HG02938 (cell line): Measurements from ENCODE around the gene SIMC1.
A peak's percentile ranks its signal among the peaks of the same experiment; 100 is the strongest.

Experiments used
- ATAC-seq: cut with Tn5 transposase; IDR thresholded peaks from one replicate; pipeline ENCODE4 v1.9.1; 2021; ENCODE audit warnings: mild to moderate bottlenecking, moderate library complexity; ENCODE audit not compliant: unreplicated experiment

Gene SIMC1

GRCh38 chr5:176387384-176387925 is 149.2 kb downstream of the SIMC1 start:
- no peak for ATAC-seq

GRCh38 chr5:176388003-176388443 is 149.8 kb downstream of the SIMC1 start:
- no peak for ATAC-seq

- peak; percentile 83 for ATAC-seq
Measured at GRCh38 chr5:176388444-176389134, 150.4 kb downstream of the SIMC1 start, which contains the start of the genes HIGD2A and NOP16. Gene HIGD2A, plus strand, starts transcription at chr5:176388751. Its CDS starts 69 bp downstream, at chr5:176388820. Gene NOP16, minus strand, starts transcription at chr5:176388598. Its CDS starts 59 bp downstream, at chr5:176388539.

GRCh38 chr5:176389135-176390123 is 151.2 kb downstream of the SIMC1 start:
- ATAC-seq, result peak; percentile 33

GRCh38 chr5:176391479-176391878 is 153.3 kb downstream of the SIMC1 start:
- no peak for ATAC-seq

- no peak for ATAC-seq
Measured at GRCh38 chr5:176391999-176392398, 153.8 kb downstream of the SIMC1 start.

- ATAC-seq, result no peak
Measured at GRCh38 chr5:176392526-176392925, 154.3 kb downstream of the SIMC1 start.

- ATAC-seq, result no peak
Measured at GRCh38 chr5:176394096-176394495, 155.9 kb downstream of the SIMC1 start.

- no peak for ATAC-seq
Measured at GRCh38 chr5:176394881-176395675, 156.9 kb downstream of the SIMC1 start.
